ENCODE data around the gene SLC9A2.
A peak's percentile ranks its signal among the peaks of the same experiment; 100 is the strongest.

SLC9A2 gene

DNA sequence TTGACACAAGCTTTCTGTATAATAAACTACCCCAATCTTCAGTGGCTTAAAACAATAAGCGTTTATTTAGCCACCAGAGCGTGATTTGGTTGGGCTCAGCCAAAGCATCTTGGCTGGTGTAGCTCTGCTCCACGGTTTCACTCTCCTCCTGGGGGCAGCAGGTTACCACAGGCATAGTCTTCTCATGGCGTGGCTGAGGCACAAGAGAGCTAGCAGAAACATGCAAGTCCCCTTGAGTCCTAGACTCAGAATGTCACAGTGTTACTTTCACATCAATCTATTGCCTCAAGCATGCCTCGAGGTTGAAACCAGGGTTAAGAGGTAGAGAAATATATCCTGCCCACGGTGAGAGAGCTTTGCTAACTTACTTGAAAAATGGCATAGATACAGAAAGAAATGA is 19.9 kb upstream of the SLC9A2 start:
- no peak overlapping the region for H3K4me3 ChIP-seq (ENCODE audit: low read depth, low read length)
- TF ChIP-seq, protein P1, sequence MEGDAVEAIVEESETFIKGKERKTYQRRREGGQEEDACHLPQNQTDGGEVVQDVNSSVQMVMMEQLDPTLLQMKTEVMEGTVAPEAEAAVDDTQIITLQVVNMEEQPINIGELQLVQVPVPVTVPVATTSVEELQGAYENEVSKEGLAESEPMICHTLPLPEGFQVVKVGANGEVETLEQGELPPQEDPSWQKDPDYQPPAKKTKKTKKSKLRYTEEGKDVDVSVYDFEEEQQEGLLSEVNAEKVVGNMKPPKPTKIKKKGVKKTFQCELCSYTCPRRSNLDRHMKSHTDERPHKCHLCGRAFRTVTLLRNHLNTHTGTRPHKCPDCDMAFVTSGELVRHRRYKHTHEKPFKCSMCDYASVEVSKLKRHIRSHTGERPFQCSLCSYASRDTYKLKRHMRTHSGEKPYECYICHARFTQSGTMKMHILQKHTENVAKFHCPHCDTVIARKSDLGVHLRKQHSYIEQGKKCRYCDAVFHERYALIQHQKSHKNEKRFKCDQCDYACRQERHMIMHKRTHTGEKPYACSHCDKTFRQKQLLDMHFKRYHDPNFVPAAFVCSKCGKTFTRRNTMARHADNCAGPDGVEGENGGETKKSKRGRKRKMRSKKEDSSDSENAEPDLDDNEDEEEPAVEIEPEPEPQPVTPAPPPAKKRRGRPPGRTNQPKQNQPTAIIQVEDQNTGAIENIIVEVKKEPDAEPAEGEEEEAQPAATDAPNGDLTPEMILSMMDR (IDR thresholded peaks at IDR 0.05; ENCODE audit: low read depth, low read length) = no peak

DNA sequence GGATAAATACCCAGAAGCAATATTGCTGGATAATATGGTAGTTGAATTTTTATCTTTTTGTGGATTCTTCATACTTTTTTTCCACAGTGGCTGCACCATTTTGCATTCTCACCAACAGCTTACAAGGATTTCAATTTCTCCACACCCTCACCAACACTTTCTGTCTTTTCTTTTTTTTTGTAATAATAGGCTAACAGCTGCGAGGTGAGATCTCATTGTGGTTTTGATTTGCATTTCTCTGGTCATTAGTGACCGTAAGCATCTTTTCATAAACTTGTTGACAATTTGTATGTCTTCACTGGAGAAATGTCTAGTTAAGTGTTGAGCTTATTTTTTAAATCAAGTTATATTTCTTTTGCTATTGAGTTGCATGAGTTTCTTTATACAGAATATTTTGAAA is 17.6 kb upstream of the SLC9A2 start:
- TF ChIP-seq, protein P1 (IDR thresholded peaks at IDR 0.05; ENCODE audit: low read depth, low read length) = no peak
- H3K4me3 ChIP-seq (ENCODE audit: low read depth, low read length) = no peak overlapping the region

DNA sequence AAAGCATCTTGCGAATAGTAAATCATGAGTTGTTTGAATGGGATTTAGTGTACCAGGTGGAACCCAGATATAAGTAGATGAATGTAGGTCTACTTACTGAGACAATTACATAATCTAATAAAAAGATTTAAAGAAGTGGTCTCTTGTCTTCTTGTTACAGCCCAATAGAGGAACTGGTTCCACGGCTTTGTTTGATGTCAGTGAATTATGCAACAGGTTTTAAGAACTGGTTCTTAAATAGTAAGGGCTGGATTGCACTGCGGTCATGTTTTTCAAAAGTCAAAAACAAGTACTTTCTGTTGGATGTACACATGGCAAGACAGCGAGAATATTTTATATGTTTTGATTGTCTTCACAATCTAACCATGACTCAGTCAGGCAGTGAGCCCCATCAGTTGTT is 15.4 kb upstream of the SLC9A2 start:
- TF ChIP-seq, protein P1 (IDR thresholded peaks at IDR 0.05; ENCODE audit: low read depth, low read length) = no peak
- no peak overlapping the region for H3K4me3 ChIP-seq (ENCODE audit: low read depth, low read length)

DNA sequence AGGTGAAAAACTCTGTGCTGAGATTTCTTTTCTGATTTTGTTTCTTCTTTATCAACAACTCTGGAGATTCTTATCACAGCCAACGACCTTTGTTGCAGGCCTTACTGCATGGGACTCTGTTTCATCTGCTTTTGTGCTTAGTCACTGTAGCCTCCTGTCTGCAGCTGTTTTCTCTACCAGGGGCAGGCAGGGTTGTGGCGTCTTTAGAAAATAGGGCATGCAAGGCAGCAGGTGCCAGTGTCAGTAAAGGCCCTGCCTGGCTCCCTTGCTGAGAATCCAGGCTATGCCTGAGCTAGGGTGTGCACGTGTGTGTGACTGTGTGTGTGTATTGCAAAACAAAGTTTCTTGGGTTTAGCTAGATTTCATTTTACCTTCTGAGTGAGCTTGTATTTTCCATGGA is 14.6 kb upstream of the SLC9A2 start:
- H3K4me3 ChIP-seq (ENCODE audit: low read depth, low read length) = no peak overlapping the region
- TF ChIP-seq, protein P1 (IDR thresholded peaks at IDR 0.05; ENCODE audit: low read depth, low read length) = no peak

DNA sequence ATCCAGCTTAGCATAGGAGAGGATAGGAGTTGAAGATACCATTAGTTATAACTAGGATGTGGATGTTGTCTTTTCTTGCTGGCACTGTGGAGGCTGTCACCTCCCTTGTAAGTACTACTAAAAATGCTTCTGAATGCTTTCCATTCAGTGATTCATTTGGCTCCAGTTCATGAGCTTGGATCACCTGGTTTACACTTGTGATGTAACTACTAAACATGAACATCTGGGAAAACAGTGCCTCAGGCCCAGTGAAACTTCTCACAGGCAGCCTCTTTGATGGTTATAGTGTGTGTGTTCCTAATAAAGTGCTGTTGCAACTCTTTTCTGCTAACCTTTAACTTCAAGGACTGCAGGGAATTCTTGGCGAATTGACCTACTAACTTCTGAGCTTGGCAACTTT is 13.0 kb upstream of the SLC9A2 start:
- no peak overlapping the region for H3K4me3 ChIP-seq (ENCODE audit: low read depth, low read length)
- TF ChIP-seq, protein P1 (IDR thresholded peaks at IDR 0.05; ENCODE audit: low read depth, low read length) = no peak

DNA sequence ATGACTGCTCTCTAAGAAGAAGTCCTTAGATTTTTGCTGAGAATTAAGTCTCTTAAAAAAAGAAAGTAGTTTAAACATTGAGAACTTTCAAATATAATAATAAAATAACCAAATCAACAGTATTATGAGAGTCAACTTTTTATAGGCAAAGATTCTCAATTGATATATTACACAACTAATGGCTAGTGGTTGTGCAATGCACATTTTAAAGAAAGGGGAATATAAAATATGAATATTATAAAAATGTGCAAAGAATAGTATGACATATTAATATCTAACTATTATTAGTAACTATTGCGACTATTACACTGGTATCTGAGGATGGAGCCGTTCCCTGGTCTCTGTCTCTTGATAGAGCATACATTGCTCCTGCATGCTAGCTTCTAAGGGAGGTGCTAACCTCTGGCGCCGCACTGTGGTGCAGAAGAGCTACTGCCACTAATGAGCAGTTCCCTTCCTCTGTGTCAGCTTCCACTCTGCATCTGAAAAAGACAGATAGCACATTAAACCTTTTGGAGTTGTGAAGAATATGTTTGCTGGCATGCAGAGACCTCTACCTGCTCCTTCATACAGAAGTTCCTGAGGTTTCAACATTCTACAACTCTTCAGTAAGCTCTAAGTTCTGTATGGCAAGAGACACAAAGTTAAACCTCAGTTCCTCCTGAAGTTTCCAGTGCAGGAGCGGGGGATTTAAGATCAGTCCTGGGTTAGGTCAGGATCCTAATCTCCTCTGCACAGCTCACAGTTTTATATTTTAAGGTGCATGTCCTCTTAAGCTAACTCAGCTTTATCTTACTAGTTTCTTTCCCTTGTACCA is 3.5 kb upstream of the SLC9A2 start:
- TF ChIP-seq, protein P1 (IDR thresholded peaks at IDR 0.05; ENCODE audit: low read depth, low read length) = peak; percentile 99

More for the DNA sequence above, 3.5 kb upstream of the SLC9A2 start:
- no peak overlapping the region for H3K4me3 ChIP-seq (ENCODE audit: low read depth, low read length)
